Pancreas (tissue), 10 donors: ENCODE data around the gene CALCOCO2. TPM values are rescaled to one million over a fixed set of nuclear protein-coding genes. Genes with fewer than 3 reads are reported as not detected.
A peak's percentile ranks its signal among the peaks of the same experiment; 100 is the strongest.

Source experiments
- ATAC-seq, 4 donors: fragments of 200-7000 bp; cut with Tn5 transposase; one replicate each; pipeline versions ENCODE4 v1.8.0 to v1.9.1; 2020; ENCODE audit warnings: mild to moderate bottlenecking in 4 of 4, moderate library complexity in 4 of 4
- DNase-seq, 6 donors: peaks; one replicate each; pipeline ENCODE4 v3.0.0-alpha.2; 2020
- FAIRE-seq: peaks from 2 replicates; lab custom pipeline; 2012; peaks lifted over from hg19 to GRCh38; lab: Jason Lieb, UNC
- H3K27ac ChIP-seq, 4 donors: fragments of 200-600 bp; sonication (generic); 1 replicate in 3 of 4; 2 replicates in 1 of 4; pipeline versions ENCODE4 v1.5.0 to v1.8.0; 2020
- H3K27me3 ChIP-seq, 4 donors: fragments of 200-600 bp; one replicate each; pipeline ENCODE4 v1.8.0; 2021
- H3K36me3 ChIP-seq, 3 donors: fragments of 200-600 bp; sonication (generic) in 1 of 3; one replicate each; pipeline versions ENCODE4 v1.5.0 to v1.8.0; 2020 to 2021
- H3K4me1 ChIP-seq, 3 donors: fragments of 200-600 bp; one replicate each; pipeline ENCODE4 v1.8.0; 2021
- H3K4me3 ChIP-seq, 4 donors: fragments of 200-600 bp; sonication (generic) in 2 of 4; one replicate each; pipeline versions ENCODE4 v1.5.0 to v1.8.0; 2020 to 2021
- H3K9me3 ChIP-seq, 4 donors: fragments of 200-600 bp; one replicate each; pipeline ENCODE4 v1.8.0; 2021
- WGBS, 2 donors: extraction: QIAGEN DNeasy Blood & Tissue Kit; methylation state at CpG; one replicate each; pipeline ENCODE4 v1.1.7; 2013; 5-methylcytosine and 5-hydroxymethylcytosine counted together
- intact Hi-C, 3 donors: fragments of 100-400 bp; cut with DNase I; formaldehyde crosslinking; loops; one replicate each; pipeline versions ENCODE4 v1.11.1 to v1.14.2; 2022
- polyA plus RNA-seq, 2 donors: library from polyadenylated mRNA; stranded (reverse); fragments of 200-250 nt; gene quantifications; one replicate each; pipeline ENCODE4 v1.2.3, GENCODE V29; 2013
- total RNA-seq, 6 donors: library from RNA; stranded (reverse); fragmentation: NEBNext Ultra II Directional in 4 of 6; extraction: Animal tissue kit (Norgen Biotek cat#: 25700) in 4 of 6; gene quantifications; one replicate each; pipeline versions ENCODE4 v1.2.1 to v1.2.4, GENCODE V29; 2021 to 2023
- TF ChIP-seq, protein P1 (sequence below), 4 donors: fragments of 200-600 bp; sonication (generic) in 3 of 4; IDR thresholded peaks; one replicate each; pipeline versions ENCODE4 v1.5.0 to v1.8.0; 2021; ENCODE audit warnings: antibody characterized with exemption in 4 of 4
- donor health status: healthy with polysubstance abuse.
- donor health status: DM: no; HTN: no; CAD: no; lungs with moderate emphysema.
- donor health status: DM: no; HTN: no; CAD: no.
- donor health status: control.
- donor health status: control.
- donor health status: Bipolar disorder and iron deficiency.
- donor health status: DM: yes; HTN: yes; CAD: no.
- donor health status: DM: no; HTN: no; CAD: no.
- donor health status: DM: no; HTN: no; CAD: no.
- donor health status: DM: yes; HTN: yes; CAD: no.

Gene CALCOCO2
- total and polyA plus RNA-seq, 8 donors, result 31.2 to 66.0 (median 57.4) TPM

DNA sequence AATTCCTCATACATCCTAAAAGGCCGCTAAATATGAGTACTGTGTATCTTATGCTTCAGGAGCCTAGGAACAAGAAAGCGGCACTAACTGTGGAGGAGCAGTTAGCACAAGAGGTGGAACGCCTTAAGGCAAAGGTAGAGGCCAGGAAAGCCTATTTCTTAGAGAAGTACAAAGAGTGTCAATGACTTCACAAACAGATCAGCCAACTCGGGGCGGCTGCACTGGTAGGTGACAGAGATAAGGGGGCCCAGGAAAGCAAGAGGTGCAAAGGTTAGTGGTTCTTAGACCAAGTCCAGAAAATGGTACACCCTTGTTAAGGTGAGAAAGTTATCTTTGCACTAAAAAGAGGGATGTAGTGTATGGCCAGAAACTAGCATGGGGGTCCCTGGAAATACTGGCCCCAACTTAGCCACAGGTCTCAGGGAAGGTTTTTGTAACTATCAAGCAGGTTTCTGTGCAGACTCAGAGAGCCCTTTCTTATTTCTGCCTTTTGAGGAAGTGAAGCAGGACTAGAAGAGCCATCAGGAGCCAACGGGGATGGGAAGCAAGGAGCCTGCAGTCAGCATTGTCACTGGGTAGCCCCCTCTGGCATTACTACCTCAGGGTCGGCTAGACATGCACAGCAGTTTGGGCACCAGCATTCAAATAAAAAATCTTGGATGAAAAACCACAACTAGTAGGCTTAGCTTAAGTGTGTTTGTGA is 24.1 kb downstream of the CALCOCO2 start:
- 89% methylated on average over 7 of the region's 7 CpGs for WGBS, 2 donors
- ATAC-seq (no peak), DNase-seq (no peak), FAIRE-seq (no peak)
- H3K27ac ChIP-seq, result no peak overlapping the region
- intact Hi-C loops, result no loop called here
- TF ChIP-seq, protein P1, sequence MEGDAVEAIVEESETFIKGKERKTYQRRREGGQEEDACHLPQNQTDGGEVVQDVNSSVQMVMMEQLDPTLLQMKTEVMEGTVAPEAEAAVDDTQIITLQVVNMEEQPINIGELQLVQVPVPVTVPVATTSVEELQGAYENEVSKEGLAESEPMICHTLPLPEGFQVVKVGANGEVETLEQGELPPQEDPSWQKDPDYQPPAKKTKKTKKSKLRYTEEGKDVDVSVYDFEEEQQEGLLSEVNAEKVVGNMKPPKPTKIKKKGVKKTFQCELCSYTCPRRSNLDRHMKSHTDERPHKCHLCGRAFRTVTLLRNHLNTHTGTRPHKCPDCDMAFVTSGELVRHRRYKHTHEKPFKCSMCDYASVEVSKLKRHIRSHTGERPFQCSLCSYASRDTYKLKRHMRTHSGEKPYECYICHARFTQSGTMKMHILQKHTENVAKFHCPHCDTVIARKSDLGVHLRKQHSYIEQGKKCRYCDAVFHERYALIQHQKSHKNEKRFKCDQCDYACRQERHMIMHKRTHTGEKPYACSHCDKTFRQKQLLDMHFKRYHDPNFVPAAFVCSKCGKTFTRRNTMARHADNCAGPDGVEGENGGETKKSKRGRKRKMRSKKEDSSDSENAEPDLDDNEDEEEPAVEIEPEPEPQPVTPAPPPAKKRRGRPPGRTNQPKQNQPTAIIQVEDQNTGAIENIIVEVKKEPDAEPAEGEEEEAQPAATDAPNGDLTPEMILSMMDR (IDR thresholded peaks at IDR 0.05), result no peak
- H3K4me3 ChIP-seq, result no peak overlapping the region
- H3K27me3 ChIP-seq, result no peaks in the 10 kb centered on the region
- H3K9me3 ChIP-seq, result no peaks in the 10 kb centered on the region
- no peaks in the 10 kb centered on the region for H3K4me1 ChIP-seq
- peaks cover 0 to 25% (median 17%) of the 10 kb centered on the region in 3 donors for H3K36me3 ChIP-seq

DNA sequence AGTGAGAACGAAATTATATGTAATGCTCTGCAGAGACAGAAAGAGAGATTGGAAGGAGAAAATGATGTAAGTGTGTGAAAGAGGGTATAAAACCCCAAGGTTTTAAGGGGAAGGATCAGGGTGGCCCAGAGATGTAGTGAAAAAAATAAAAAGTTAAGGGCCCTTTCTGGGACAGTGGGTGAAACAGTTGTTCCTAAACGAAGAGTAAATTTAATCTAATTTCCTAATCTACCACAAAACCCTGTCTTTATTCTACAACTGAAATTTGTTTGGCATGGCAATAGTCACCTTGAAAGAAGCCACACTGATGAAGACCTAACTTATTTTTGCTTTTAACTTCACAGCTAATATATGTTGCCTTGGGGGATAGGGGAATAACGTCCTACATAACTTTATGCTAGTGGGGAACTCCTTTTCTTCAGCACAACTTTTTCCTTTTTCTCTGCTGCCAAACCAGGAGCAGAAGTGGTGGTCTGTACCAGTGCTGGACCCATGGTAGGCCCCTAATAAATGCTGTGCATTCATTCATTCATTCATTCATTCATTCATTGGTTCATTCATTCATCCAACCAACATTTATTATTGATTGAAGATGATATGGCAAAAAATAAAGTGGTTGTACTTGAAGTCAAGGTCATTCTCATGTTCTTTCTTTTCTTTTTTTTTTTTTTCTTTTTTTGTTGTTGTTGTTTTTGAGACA is 25.4 kb downstream of the CALCOCO2 start:
- no peak for DNase-seq
- no peak overlapping the region for H3K27ac ChIP-seq
- no peak overlapping the region for H3K4me3 ChIP-seq
- H3K27me3 ChIP-seq, result no peaks in the 10 kb centered on the region
- intact Hi-C loops, result no loop called here
- H3K9me3 ChIP-seq, result no peaks in the 10 kb centered on the region
- no peaks in the 10 kb centered on the region for H3K4me1 ChIP-seq
- ATAC-seq, result no peak
- H3K36me3 ChIP-seq, result peaks cover 0 to 21% (median 15%) of the 10 kb centered on the region in 3 donors
- TF ChIP-seq, protein P1 (IDR thresholded peaks at IDR 0.05), result no peak
- WGBS, 2 donors, result 75 to 82% methylated on average over 3 of the region's 3 CpGs
- no peak for FAIRE-seq

DNA sequence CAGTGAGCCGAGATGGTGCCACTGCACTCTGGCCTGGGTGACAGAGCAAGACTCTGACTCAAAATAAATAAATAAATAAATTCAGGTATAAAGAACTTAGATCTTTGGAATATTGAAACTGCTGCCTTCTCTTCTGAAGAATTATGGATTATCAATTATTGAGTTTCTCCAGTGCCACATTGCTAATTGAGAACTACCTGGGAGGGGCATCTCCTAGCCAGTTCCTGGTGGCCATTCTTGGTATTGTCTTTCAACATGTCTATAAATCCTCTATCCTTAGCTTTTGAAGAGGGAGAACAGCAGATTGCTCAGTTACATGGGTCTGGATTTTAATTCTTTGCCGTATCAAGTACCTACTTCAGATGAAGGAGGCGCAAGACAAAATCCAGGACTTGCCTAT is 29.2 kb downstream of the CALCOCO2 start:
- TF ChIP-seq, protein P1 (IDR thresholded peaks at IDR 0.05), result peak in 1 of 4 donors; percentile 5
- no peaks in the 10 kb centered on the region for H3K4me1 ChIP-seq
- no peak overlapping the region for H3K27ac ChIP-seq
- H3K27me3 ChIP-seq, result no peaks in the 10 kb centered on the region
- intact Hi-C loops, result no loop called here
- H3K36me3 ChIP-seq, result peaks cover 0 to 24% (median 6%) of the 10 kb centered on the region in 3 donors
- no peak for ATAC-seq
- H3K4me3 ChIP-seq, result no peak overlapping the region
- no peak for FAIRE-seq
- WGBS, 2 donors, result 97 to 99% methylated on average over 3 of the region's 3 CpGs
- no peak for DNase-seq
- H3K9me3 ChIP-seq, result no peaks in the 10 kb centered on the region

DNA sequence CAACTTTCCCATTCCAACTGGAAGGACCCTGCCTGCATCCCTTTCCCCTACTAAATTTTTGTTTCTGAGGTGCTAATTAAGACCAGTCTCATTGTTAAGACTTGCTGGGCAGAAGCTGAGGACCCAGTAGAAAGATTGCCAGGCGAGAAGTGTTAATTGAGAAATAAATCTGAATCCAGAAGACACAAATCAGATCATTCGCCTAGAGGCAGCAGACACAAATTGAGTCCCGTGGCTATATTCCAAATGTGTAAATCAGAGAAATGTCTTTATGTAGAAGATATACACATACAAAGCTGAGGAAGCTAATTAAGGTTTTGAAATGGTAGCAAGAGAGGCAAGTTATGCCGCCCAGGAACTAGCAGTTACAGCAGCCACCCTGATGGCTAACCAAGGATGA is 29.6 kb downstream of the CALCOCO2 start:
- Histone ChIP-seq H3K4me3 (no peak overlapping the region), H3K27me3 (no peaks in the 10 kb centered on the region), H3K9me3 (no peaks in the 10 kb centered on the region), H3K4me1 (no peaks in the 10 kb centered on the region), H3K36me3 (peaks cover 0 to 24% (median 6%) of the 10 kb centered on the region in 3 donors), H3K27ac (no peak overlapping the region)
- no peak for FAIRE-seq
- TF ChIP-seq, protein P1 (IDR thresholded peaks at IDR 0.05), result no peak
- DNase-seq, result no peak
- no peak for ATAC-seq
- intact Hi-C loops, result no loop called here
- 94% methylated on average over 4 of the region's 4 CpGs for WGBS, 2 donors
